Lung (tissue), 12 donors: ENCODE measurements around the gene MDK. TPM values are rescaled to one million over a fixed set of nuclear protein-coding genes. Genes with fewer than 3 reads are reported as not detected.

Experiments used
- ATAC-seq: fragments of 200-7000 bp; cut with Tn5 transposase; one replicate; pipeline ENCODE4 v1.9.1; 2020; ENCODE audit warnings: moderate number of reproducible peaks; ENCODE audit not compliant: insufficient read depth, low FRiP score
- DNase-seq, 3 donors: peaks; one replicate each; pipeline ENCODE4 v3.0.0-alpha.2; 2013 to 2017
- H3K27ac ChIP-seq, 2 donors: one replicate each; pipeline ENCODE4 v1.5.1; 2013; ENCODE audit warnings: mild to moderate bottlenecking in 2 of 2, moderate library complexity in 2 of 2, control low read depth in 1 of 2, inconsistent platforms in 1 of 2, low read depth in 1 of 2, low read length in 1 of 2
- H3K27me3 ChIP-seq, 3 donors: one replicate each; pipeline ENCODE4 v1.5.1; 2013; ENCODE audit warnings: low read length in 2 of 3; ENCODE audit not compliant: control insufficient read depth in 3 of 3, insufficient read depth in 3 of 3
- H3K36me3 ChIP-seq, 4 donors: one replicate each; pipeline ENCODE4 v1.5.1; 2013; ENCODE audit warnings: low read length in 4 of 4, mild to moderate bottlenecking in 1 of 4, moderate library complexity in 1 of 4; ENCODE audit not compliant: control insufficient read depth in 4 of 4, insufficient read depth in 4 of 4
- H3K4me1 ChIP-seq, 5 donors: one replicate each; pipeline ENCODE4 v1.5.1; 2013; ENCODE audit warnings: low read length in 5 of 5, mild to moderate bottlenecking in 2 of 5, moderate library complexity in 1 of 5; ENCODE audit not compliant: control insufficient read depth in 5 of 5, insufficient read depth in 5 of 5
- H3K4me3 ChIP-seq: one replicate; pipeline ENCODE4 v1.5.1; 2013; ENCODE audit warnings: mild to moderate bottlenecking, control low read depth, moderate library complexity
- H3K9ac ChIP-seq, 2 donors: one replicate each; pipeline ENCODE4 v1.5.1; 2013; ENCODE audit warnings: low read length in 2 of 2, control low read depth in 1 of 2; ENCODE audit not compliant: insufficient read depth in 1 of 2
- H3K9me3 ChIP-seq, 4 donors: one replicate each; pipeline ENCODE4 v1.5.1; 2013; ENCODE audit warnings: low read length in 3 of 4, mild to moderate bottlenecking in 1 of 4, moderate library complexity in 1 of 4; ENCODE audit not compliant: control insufficient read depth in 4 of 4, insufficient read depth in 3 of 4
- WGBS, 2 donors: extraction: QIAGEN DNeasy Blood & Tissue Kit; methylation state at CpG; one replicate each; pipeline ENCODE4 v1.1.7; 2013; 5-methylcytosine and 5-hydroxymethylcytosine counted together
- polyA plus RNA-seq, 2 donors: library from polyadenylated mRNA; stranded (reverse); fragments of 200-250 nt; gene quantifications; one replicate each; pipeline ENCODE4 v1.2.1, GENCODE V29; 2013
- total RNA-seq, 2 donors: library from RNA; depleted of rRNA in 1 of 2; stranded (reverse); fragments of >200 nt in 1 of 2; gene quantifications; one replicate each; pipeline ENCODE4 v1.2.1, GENCODE V29; 2014 to 2021
- TF ChIP-seq, protein P1 (sequence below): IDR thresholded peaks from 2 replicates; pipeline ENCODE4 v1.5.1; 2012; ENCODE audit warnings: mild to moderate bottlenecking; ENCODE audit errors: control extremely low read depth, extremely low read depth
- donor health status: control.
- donor health status: control.
- donor health status: Bipolar disorder and iron deficiency.
- donor health status: healthy.
- donor health status: DM: yes; HTN: yes; CAD: no.

Gene MDK
- total and polyA plus RNA-seq, 4 donors, result 26.9 to 134 (median 41.5) TPM

DNA sequence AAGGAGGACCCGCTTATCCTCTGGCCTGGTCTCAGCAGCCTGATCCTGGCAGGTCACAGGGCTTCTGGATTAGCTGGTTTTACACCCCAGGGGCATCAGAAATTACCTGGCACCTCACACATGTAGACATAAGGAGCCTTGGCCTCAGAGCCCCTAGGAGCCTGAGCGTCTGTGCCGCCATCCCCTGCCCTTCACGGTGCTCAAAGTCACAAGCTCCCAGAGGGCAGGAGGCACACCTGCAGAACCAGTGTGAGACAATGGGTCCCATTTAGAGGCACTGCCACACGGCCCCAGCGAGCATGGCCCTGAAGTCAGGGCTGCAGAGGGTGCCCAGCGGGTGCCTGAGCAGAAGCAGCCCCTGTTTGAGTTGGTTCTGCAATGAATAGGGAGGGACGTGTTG, 30.3 kb upstream of the MDK start:
- Histone ChIP-seq H3K9me3 (no peaks in the 10 kb centered on the region), H3K27me3 (peaks cover 0 to 5% (median 0%) of the 10 kb centered on the region in 3 donors), H3K4me3 (no peak overlapping the region), H3K27ac (no peak overlapping the region), H3K9ac (no peak overlapping the region), H3K36me3 (peaks cover 0 to 4% (median 0%) of the 10 kb centered on the region in 4 donors), H3K4me1 (peaks cover 3 to 33% (median 13%) of the 10 kb centered on the region in 5 donors)
- TF ChIP-seq, protein P1, sequence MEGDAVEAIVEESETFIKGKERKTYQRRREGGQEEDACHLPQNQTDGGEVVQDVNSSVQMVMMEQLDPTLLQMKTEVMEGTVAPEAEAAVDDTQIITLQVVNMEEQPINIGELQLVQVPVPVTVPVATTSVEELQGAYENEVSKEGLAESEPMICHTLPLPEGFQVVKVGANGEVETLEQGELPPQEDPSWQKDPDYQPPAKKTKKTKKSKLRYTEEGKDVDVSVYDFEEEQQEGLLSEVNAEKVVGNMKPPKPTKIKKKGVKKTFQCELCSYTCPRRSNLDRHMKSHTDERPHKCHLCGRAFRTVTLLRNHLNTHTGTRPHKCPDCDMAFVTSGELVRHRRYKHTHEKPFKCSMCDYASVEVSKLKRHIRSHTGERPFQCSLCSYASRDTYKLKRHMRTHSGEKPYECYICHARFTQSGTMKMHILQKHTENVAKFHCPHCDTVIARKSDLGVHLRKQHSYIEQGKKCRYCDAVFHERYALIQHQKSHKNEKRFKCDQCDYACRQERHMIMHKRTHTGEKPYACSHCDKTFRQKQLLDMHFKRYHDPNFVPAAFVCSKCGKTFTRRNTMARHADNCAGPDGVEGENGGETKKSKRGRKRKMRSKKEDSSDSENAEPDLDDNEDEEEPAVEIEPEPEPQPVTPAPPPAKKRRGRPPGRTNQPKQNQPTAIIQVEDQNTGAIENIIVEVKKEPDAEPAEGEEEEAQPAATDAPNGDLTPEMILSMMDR, result no peak
- ATAC-seq (no peak), DNase-seq (no peak)
- WGBS, 2 donors, result 85 to 88% methylated on average over 8 of the region's 8 CpGs

DNA sequence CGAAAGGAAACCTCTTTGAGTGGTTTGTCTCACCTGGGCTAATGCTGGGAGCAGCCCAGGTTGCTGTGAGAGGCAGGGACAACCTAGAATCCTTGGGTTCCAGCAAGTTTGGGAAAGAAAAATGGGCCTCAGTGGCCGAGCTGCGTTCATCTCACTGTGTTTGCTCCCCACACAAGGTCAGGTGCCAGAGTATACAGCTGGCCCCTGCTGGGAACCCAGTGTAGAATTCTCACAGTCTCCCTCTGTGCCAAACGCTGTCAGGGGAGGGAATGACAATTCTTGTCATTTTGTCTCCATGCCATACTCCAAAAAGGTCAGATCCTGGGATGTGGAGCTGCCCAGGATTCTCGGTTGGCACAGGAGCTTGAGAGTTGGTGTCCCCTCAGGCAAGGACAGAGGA, 29.9 kb upstream of the MDK start:
- Histone ChIP-seq H3K4me3 (no peak overlapping the region), H3K27ac (no peak overlapping the region), H3K4me1 (peaks cover 3 to 33% (median 9%) of the 10 kb centered on the region in 5 donors), H3K9me3 (no peaks in the 10 kb centered on the region), H3K9ac (no peak overlapping the region), H3K36me3 (peaks cover 0 to 4% (median 0%) of the 10 kb centered on the region in 4 donors), H3K27me3 (peaks cover 0 to under 1% (median 0%) of the 10 kb centered on the region in 3 donors)
- ATAC-seq (no peak), DNase-seq (no peak)
- TF ChIP-seq, protein P1, result no peak
- 73 to 80% methylated on average over 5 of the region's 5 CpGs for WGBS, 2 donors

DNA sequence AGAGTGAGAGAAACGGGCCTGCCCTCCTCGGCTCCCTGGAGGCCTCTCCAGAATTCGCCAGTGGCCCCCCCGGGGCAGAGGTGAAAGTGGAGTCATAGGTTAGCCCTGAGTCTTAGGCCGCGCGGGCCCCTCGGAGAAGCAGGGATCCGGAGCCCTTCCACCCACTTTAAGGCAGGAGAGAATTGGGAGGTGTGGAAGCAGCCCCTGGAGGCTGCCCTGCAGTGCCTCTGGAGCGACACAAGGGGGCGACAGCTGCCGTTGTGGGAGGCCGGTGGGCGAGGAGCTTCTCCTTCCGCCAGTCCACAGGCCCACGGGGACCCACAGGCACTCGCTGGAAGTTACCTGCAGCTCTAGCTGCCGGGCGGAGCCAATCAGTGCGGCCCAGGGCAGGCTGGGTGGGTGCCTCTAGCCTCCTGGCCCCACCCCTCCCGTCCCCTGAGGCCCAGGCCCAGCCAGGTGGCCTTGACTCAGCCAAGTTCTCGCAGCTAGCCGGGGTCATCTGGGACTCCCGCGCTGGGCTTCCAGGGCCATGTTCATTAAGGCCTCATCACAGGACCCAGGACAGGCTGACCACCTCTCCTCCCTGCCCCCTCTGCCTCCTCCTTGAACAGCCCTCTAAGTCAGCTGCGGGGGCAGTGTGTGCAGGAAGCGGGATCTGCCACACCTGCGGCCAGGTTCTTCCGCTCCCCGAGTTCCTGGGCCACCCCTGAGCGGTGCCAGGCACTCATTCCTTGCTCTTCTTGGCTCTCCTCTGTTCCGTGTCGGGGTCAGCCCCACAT, 29.2 kb upstream of the MDK start:
- no peak for ATAC-seq
- peak in 1 of 3 donors; percentile 55 for DNase-seq
- H3K36me3 ChIP-seq, result peaks cover 0 to 4% (median 0%) of the 10 kb centered on the region in 4 donors
- H3K4me3 ChIP-seq, result no peak overlapping the region
- H3K4me1 ChIP-seq, result peaks cover 0 to 36% (median 9%) of the 10 kb centered on the region in 5 donors
- no peaks in the 10 kb centered on the region for H3K9me3 ChIP-seq
- TF ChIP-seq, protein P1, result peak; percentile 42
- no peak overlapping the region for H3K9ac ChIP-seq
- H3K27me3 ChIP-seq, result no peaks in the 10 kb centered on the region
- no peak overlapping the region for H3K27ac ChIP-seq
- 62 to 63% methylated on average over 30 to 33 of the region's 33 CpGs for WGBS, 2 donors
